Measurements from ENCODE around the gene CEP72. TPM values are rescaled to one million over a fixed set of nuclear protein-coding genes. Genes with fewer than 3 reads are reported as not detected.

Gene CEP72
- total and polyA plus RNA-seq, 11 donors = 0.58 to 4.1 (median 1.6) TPM

Other genes with a start within 250 kb of the CEP72 start
- 10 to 100 TPM; 33.6 to 45.5 (median 42.8) TPM for gene EXOC3, start 169.2 kb upstream of the CEP72 start, total RNA-seq
- gene EXOC3, start 169.2 kb upstream of the CEP72 start, polyA plus RNA-seq = 10 to 100 TPM; 20.6 to 45.4 TPM
- 1 to 10 TPM in 6 of 9 donors, under 1 TPM in 3; 0.65 to 3.8 (median 1.1) TPM for gene SLC9A3, start 87.9 kb upstream of the CEP72 start, total RNA-seq
- under 1 TPM; 0.50 to 0.82 TPM for gene SLC9A3, start 87.9 kb upstream of the CEP72 start, polyA plus RNA-seq
- 10 to 100 TPM in 8 of 9 donors, 1 to 10 TPM in 1; 7.5 to 31.2 (median 15.8) TPM for gene TPPP, start 81.0 kb downstream of the CEP72 start, total RNA-seq
- 10 to 100 TPM in 1 of 2 donors, 1 to 10 TPM in 1; 9.5 to 10.4 TPM for gene TPPP, start 81.0 kb downstream of the CEP72 start, polyA plus RNA-seq
- gene ZDHHC11B, start 172.4 kb downstream of the CEP72 start, total RNA-seq = 10 to 100 TPM in 5 of 9 donors, 1 to 10 TPM in 4; 5.1 to 26.5 (median 10.2) TPM
- gene ZDHHC11B, start 172.4 kb downstream of the CEP72 start, polyA plus RNA-seq = 1 to 10 TPM; 3.0 to 8.8 TPM
- 10 to 100 TPM in 6 of 9 donors, 1 to 10 TPM in 3; 6.6 to 25.0 (median 10.8) TPM for gene ZDHHC11, start 238.6 kb downstream of the CEP72 start, total RNA-seq
- gene ZDHHC11, start 238.6 kb downstream of the CEP72 start, polyA plus RNA-seq = 10 to 100 TPM in 1 of 2 donors, 1 to 10 TPM in 1; 6.3 to 12.5 TPM

All from heart left ventricle (tissue), 11 donors.